ENCODE data around the gene CTSK. TPM values are rescaled to one million over a fixed set of nuclear protein-coding genes. Genes with fewer than 3 reads are reported as not detected.
A peak's percentile ranks its signal among the peaks of the same experiment; 100 is the strongest.
"Not testable (repeated sequence)": the region's sequence is repeated elsewhere in the genome, so short reads cannot be mapped to it uniquely, and the experiment has no call there.

Gene CTSK
- total and polyA plus RNA-seq, 2 donors from 2014 or later: 11.6 to 16.8 TPM

DNA sequence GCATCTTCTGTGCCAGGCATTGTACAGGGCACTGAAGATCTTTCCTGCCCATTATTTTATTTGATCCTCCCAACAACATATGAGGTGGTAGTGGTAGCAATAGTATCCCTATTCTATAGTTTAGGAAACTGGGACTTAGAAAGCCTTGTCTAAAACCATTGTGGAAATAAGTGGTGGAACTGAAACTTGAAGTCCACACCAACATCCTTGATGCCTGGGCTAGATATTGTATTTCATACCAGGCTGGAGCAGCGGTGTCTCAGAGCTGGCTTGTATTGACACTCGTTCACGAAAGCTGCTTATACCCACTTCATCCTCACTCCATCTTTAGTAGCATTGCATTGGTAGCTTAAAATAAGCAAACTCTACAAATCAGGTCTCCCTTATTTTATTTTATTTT lies 32.8 kb downstream of the CTSK start:
- Histone ChIP-seq H3K36me3 (ENCODE audit: control insufficient read depth in 2 of 3, insufficient read depth in 3 of 3, low read length in 3 of 3) (no peaks in the 10 kb centered on the region), H3K4me1 (ENCODE audit: control insufficient read depth in 2 of 3, insufficient read depth in 2 of 3, low read depth in 1 of 3, low read length in 3 of 3) (no peaks in the 10 kb centered on the region), H3K9me3 (ENCODE audit: control insufficient read depth in 2 of 3, insufficient read depth in 1 of 3, low read length in 3 of 3) (no peaks in the 10 kb centered on the region), H3K9ac (ENCODE audit: low read length in 3 of 3) (no peak overlapping the region), H3K27me3 (ENCODE audit: control insufficient read depth, insufficient read depth, low read length) (no peaks in the 10 kb centered on the region), H3K27ac (ENCODE audit: low read depth in 2 of 2, low read length in 2 of 2) (no peak overlapping the region), H3K4me3 (ENCODE audit: low read length in 3 of 3) (no peak overlapping the region)
- DNase-seq (no peak), FAIRE-seq (no peak)
- TF ChIP-seq, protein P1, sequence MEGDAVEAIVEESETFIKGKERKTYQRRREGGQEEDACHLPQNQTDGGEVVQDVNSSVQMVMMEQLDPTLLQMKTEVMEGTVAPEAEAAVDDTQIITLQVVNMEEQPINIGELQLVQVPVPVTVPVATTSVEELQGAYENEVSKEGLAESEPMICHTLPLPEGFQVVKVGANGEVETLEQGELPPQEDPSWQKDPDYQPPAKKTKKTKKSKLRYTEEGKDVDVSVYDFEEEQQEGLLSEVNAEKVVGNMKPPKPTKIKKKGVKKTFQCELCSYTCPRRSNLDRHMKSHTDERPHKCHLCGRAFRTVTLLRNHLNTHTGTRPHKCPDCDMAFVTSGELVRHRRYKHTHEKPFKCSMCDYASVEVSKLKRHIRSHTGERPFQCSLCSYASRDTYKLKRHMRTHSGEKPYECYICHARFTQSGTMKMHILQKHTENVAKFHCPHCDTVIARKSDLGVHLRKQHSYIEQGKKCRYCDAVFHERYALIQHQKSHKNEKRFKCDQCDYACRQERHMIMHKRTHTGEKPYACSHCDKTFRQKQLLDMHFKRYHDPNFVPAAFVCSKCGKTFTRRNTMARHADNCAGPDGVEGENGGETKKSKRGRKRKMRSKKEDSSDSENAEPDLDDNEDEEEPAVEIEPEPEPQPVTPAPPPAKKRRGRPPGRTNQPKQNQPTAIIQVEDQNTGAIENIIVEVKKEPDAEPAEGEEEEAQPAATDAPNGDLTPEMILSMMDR (IDR thresholded peaks at IDR 0.05; ENCODE audit: borderline replicate concordance, extremely low read depth, insufficient read depth): no peak
- intact Hi-C loops (cut with DNase I): no loop called here

DNA sequence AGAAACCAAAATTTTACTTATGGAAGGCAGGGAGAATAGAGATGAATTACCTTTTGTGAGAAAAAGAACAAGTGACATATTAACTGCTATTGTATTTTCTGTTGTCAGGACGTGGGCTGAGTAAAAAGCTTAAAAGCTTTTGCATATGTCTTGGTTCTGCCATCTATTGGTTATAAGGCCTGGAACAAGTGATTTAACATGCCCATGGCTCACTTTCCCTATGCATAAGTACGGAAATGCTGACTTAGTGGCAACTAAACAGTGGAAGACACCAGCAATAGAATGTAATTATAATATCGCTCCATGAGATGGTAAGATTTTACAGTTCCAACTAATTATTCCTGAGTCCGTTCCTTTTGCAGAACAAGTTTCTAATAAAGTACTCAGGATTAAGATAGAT lies 35.7 kb downstream of the CTSK start:
- intact Hi-C loops (cut with DNase I): no loop called here
- no peaks in the 10 kb centered on the region for H3K9me3 ChIP-seq (ENCODE audit: control insufficient read depth in 2 of 3, insufficient read depth in 1 of 3, low read length in 3 of 3)
- H3K9ac ChIP-seq (ENCODE audit: low read length in 3 of 3): no peak overlapping the region
- no peak overlapping the region for H3K4me3 ChIP-seq (ENCODE audit: low read length in 3 of 3)
- FAIRE-seq: no peak
- no peaks in the 10 kb centered on the region for H3K36me3 ChIP-seq (ENCODE audit: control insufficient read depth in 2 of 3, insufficient read depth in 3 of 3, low read length in 3 of 3)
- no peak overlapping the region for H3K27ac ChIP-seq (ENCODE audit: low read depth in 2 of 2, low read length in 2 of 2)
- TF ChIP-seq, protein P1 (IDR thresholded peaks at IDR 0.05; ENCODE audit: borderline replicate concordance, extremely low read depth, insufficient read depth): no peak
- H3K27me3 ChIP-seq (ENCODE audit: control insufficient read depth, insufficient read depth, low read length): no peaks in the 10 kb centered on the region
- no peak for DNase-seq
- no peaks in the 10 kb centered on the region for H3K4me1 ChIP-seq (ENCODE audit: control insufficient read depth in 2 of 3, insufficient read depth in 2 of 3, low read depth in 1 of 3, low read length in 3 of 3)

DNA sequence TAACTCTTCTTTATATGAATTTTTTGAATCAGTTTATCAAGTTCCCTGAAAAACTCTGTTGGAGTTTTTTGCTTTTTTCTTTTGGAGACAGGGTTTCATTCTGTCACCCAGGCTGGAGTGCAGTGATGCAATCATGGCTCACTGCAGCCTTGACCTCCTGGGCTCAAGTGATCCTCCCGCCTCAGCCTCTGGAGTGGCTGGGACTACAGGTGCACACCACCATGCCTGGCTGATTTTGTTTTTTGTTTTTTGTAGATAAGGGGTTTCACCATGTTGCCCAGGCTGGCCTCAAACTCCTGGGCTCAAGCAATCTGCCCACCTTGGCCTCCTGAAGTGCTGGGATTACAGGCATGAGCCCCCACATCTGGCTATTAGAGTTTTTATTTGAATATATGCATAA lies 40.4 kb downstream of the CTSK start:
- H3K4me3 ChIP-seq (ENCODE audit: low read length in 3 of 3); H3K9ac ChIP-seq (ENCODE audit: low read length in 3 of 3); intact Hi-C loops (cut with DNase I); FAIRE-seq; H3K36me3 ChIP-seq (ENCODE audit: control insufficient read depth in 2 of 3, insufficient read depth in 3 of 3, low read length in 3 of 3); H3K9me3 ChIP-seq (ENCODE audit: control insufficient read depth in 2 of 3, insufficient read depth in 1 of 3, low read length in 3 of 3); H3K27ac ChIP-seq (ENCODE audit: low read depth in 2 of 2, low read length in 2 of 2); H3K4me1 ChIP-seq (ENCODE audit: control insufficient read depth in 2 of 3, insufficient read depth in 2 of 3, low read depth in 1 of 3, low read length in 3 of 3); DNase-seq; H3K27me3 ChIP-seq (ENCODE audit: control insufficient read depth, insufficient read depth, low read length): not testable (repeated sequence)

DNA sequence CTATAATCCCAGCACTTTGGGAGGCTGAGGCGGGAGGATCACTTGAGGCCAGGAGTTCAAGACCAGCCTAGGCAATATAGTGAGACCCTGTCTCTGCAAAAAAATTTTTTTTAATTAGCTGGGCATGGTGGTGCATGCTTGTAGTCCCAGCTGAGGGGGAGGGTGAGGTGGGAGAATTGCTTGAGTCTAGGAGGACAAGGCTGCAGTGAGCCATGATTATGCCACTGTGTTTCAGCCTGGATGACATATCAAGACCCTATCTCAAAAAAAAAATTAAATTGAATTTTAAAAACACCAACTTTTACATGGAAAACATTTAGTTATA lies 42.1 kb downstream of the CTSK start:
- intact Hi-C loops (cut with DNase I); H3K9me3 ChIP-seq (ENCODE audit: control insufficient read depth in 2 of 3, insufficient read depth in 1 of 3, low read length in 3 of 3); H3K27me3 ChIP-seq (ENCODE audit: control insufficient read depth, insufficient read depth, low read length); H3K4me1 ChIP-seq (ENCODE audit: control insufficient read depth in 2 of 3, insufficient read depth in 2 of 3, low read depth in 1 of 3, low read length in 3 of 3); FAIRE-seq; H3K27ac ChIP-seq (ENCODE audit: low read depth in 2 of 2, low read length in 2 of 2); H3K36me3 ChIP-seq (ENCODE audit: control insufficient read depth in 2 of 3, insufficient read depth in 3 of 3, low read length in 3 of 3); DNase-seq; H3K9ac ChIP-seq (ENCODE audit: low read length in 3 of 3): not testable (repeated sequence)
- H3K4me3 ChIP-seq (ENCODE audit: low read length in 3 of 3): peak overlapping the region in 1 of 3 donors; percentile 55
